ENCODE data around the gene ZCCHC3.

- TF ChIP-seq CTCF (IDR thresholded peaks at IDR 0.05; ENCODE audit: extremely low read depth in 1 of 2, insufficient read depth in 1 of 2, low read depth in 1 of 2, low read length in 2 of 2): no peak
- no peak for TF ChIP-seq POLR2A (IDR thresholded peaks at IDR 0.05; ENCODE audit: low read depth, low read length)
- TF ChIP-seq POLR2AphosphoS5 (IDR thresholded peaks at IDR 0.05; ENCODE audit: insufficient read depth, low read depth, low read length): no peak
- TF ChIP-seq JUN (IDR thresholded peaks at IDR 0.05; ENCODE audit: borderline replicate concordance, insufficient read depth, insufficient read length, low read depth): no peak
- TF ChIP-seq EZH2 (IDR thresholded peaks at IDR 0.05; ENCODE audit: borderline replicate concordance, low read depth, low read length, severe bottlenecking): no peak
- TF ChIP-seq FOS (IDR thresholded peaks at IDR 0.05; ENCODE audit: borderline replicate concordance, insufficient read depth, low read length): no peak
- TF ChIP-seq GATA2 (IDR thresholded peaks at IDR 0.05; ENCODE audit: insufficient read depth, insufficient read length, low read depth, low read length): no peak
- TF ChIP-seq MAX (IDR thresholded peaks at IDR 0.05; ENCODE audit: insufficient read depth, insufficient read length): no peak
Observed at GRCh38 chr20:310645-311044, 13.3 kb downstream of the ZCCHC3 start.

All from endothelial cell of umbilical vein (primary cell).